Retinal pigment epithelial cell (primary cell): ENCODE measurements around the gene RIC8A.
"Not testable (repeated sequence)": the region's sequence is repeated elsewhere in the genome, so short reads cannot be mapped to it uniquely, and the experiment has no call there.

Experiments
- DNase-seq: peaks from one replicate; pipeline ENCODE4 v3.0.0-alpha.2; 2010; ENCODE audit warnings: low read depth
- H3K4me3 ChIP-seq: 2 replicates; pipeline ENCODE4 v1.5.1; 2011; ENCODE audit warnings: mild to moderate bottlenecking, low read length, control low read depth, moderate library complexity
- TF ChIP-seq, protein P1 (sequence below): conservative IDR thresholded peaks from 2 replicates; pipeline ENCODE4 v1.5.1; 2011; ENCODE audit warnings: low read depth, low read length, control low read depth, inconsistent platforms

Gene RIC8A

GRCh38 chr11:207208-207862, at the start of gene RIC8A, which contains the start of gene BET1L:
Gene RIC8A (plus strand): TSS chr11:207708. CDS start chr11:208855, 1,147 bp downstream.
Gene BET1L (minus strand): TSS chr11:207399. CDS start chr11:207321, 78 bp downstream.
- DNase-seq, result peak; percentile 98
- TF ChIP-seq, protein P1, sequence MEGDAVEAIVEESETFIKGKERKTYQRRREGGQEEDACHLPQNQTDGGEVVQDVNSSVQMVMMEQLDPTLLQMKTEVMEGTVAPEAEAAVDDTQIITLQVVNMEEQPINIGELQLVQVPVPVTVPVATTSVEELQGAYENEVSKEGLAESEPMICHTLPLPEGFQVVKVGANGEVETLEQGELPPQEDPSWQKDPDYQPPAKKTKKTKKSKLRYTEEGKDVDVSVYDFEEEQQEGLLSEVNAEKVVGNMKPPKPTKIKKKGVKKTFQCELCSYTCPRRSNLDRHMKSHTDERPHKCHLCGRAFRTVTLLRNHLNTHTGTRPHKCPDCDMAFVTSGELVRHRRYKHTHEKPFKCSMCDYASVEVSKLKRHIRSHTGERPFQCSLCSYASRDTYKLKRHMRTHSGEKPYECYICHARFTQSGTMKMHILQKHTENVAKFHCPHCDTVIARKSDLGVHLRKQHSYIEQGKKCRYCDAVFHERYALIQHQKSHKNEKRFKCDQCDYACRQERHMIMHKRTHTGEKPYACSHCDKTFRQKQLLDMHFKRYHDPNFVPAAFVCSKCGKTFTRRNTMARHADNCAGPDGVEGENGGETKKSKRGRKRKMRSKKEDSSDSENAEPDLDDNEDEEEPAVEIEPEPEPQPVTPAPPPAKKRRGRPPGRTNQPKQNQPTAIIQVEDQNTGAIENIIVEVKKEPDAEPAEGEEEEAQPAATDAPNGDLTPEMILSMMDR, result no peak
- peak within 1 kb of the TSS; percentile 92 for H3K4me3 ChIP-seq

- not testable (repeated sequence) for H3K4me3 ChIP-seq
Measured at GRCh38 chr11:180242-180641, 27.3 kb upstream of the RIC8A start.

DNA sequence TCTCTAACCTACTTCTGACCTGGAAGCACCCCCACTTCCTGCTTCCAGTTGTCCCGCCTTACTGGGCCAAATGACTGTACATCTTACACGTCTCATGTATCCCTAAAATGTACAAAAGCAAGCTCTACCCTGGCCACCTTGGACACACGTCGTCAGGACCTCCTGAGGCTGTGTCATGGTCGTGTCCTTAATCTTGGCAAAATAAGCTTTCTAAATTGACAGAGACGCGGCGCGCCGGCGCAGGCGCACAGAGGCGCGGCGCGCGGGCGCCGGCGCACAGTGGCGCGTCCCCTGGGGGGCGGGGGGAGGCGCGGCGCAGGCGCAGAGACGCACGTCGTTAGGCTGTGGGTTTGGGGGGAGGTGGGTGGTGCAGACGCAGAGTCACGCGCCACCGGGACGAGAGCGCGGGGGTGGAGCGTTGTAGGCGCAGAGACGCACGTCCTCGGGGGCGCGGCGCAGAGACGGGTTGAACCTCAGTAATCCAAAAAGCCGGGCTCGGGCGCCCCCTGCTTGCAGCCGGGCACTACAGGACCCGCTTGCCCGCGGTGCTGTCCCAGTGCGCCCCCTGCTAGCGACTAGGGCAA, 18.2 kb upstream of the RIC8A start:
- not testable (repeated sequence) for DNase-seq, H3K4me3 ChIP-seq

More at GRCh38 chr11:180242-180641, 27.3 kb upstream of the RIC8A start:
- DNase-seq, result not testable (repeated sequence)

- DNase-seq, H3K4me3 ChIP-seq: not testable (repeated sequence)
Measured at GRCh38 chr11:189843-190311, 17.6 kb upstream of the RIC8A start.

- DNase-seq, H3K4me3 ChIP-seq: not testable (repeated sequence)
Measured at GRCh38 chr11:190546-190945, 17.0 kb upstream of the RIC8A start.

DNA sequence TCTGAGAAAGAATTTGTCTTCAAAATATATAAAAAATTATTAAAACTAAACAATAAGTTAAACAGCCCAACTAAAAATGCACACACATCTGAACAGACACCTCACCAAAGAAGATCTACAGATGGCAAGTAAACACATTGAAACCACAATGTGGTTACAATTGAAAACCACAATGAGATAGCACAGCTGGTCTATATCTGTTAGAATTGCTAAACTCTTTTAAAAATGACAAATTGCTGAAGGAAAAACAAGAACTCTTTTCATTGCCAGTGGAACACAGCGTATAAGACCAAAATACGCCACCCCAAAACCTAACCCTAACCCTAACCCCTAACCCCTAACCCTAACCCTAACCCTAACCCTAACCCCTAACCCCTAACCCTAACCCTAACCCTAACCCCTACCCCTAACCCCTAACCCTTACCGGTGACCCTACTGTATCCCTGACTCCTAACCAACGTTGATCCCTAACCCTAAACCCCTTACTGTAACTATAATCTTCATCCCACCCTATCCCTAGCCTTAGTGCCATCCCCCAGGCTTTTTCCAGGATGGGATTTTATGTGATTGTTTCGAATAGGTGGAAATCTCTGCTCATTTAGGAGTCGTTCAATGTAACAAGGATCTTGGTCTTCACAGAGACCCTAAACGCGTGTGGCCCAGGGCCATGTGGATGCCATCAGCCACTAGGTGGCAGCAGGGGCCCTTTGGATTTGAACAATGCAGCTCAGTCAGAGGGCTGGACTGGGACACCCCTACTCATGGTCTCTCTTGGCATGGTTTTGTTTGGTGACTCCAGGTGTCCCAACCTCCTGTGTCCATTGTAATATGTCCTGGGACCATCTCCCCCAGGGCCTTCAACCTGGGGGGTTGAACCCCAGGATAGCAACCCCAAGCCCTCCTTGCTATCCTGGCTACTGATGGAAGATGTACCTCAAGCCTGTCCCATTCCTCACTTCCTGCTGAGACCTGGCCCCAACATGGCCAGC, 15.7 kb upstream of the RIC8A start:
- DNase-seq, H3K4me3 ChIP-seq: not testable (repeated sequence)
- TF ChIP-seq, protein P1, result peak; percentile 45

DNA sequence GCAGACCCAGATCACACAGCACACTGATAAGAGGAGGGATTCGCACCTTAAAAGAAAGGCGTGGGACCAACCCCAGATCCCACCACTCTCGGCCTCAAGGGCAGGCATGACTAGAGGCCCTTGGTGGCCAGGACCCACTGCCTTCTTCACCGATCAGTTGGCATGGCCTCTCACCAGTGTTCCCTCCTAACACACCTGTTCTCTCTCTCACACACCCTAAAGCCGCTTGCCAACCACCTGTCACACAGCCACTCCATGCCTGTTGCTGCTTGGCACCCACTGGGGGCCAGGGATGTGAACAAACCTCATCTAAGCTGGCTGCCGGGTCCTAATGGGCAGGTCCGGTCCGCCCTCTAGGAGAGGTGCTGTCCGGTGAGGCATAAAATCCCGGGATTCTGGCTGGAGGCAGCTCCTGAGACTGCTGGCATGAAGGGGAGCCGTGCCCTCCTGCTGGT, 14.8 kb upstream of the RIC8A start, which contains the start of gene SCGB1C1:
Gene SCGB1C1 (plus strand): TSS at position 405 of the 455 bp plus-strand sequence. CDS start 22 bp downstream, at position 427.
- DNase-seq, result not testable (repeated sequence)

GRCh38 chr11:193481-193880, 14.0 kb upstream of the RIC8A start:
- not testable (repeated sequence) for H3K4me3 ChIP-seq, DNase-seq

More for the DNA sequence above, 14.8 kb upstream of the RIC8A start, which contains the start of gene SCGB1C1:
- H3K4me3 ChIP-seq, result not testable (repeated sequence)

GRCh38 chr11:196786-197731, 10.4 kb upstream of the RIC8A start:
- DNase-seq, result no peak
- H3K4me3 ChIP-seq, result no peak overlapping the region
- TF ChIP-seq, protein P1, result no peak
